Neuronal stem cell (in vitro differentiated cells): ENCODE measurements around the gene BMX.

Experiments used
- DNase-seq: peaks from one replicate; pipeline ENCODE4 v3.0.0-alpha.2; 2013; ENCODE audit warnings: low spot score
- H2AFZ ChIP-seq: one replicate; pipeline ENCODE4 v1.6.1; 2013; ENCODE audit warnings: mild to moderate bottlenecking, low read length, inconsistent platforms
- H2AK5ac ChIP-seq: 2 replicates; pipeline ENCODE4 v1.6.1; 2013; ENCODE audit warnings: low read depth, mild to moderate bottlenecking, inconsistent platforms, low read length, moderate library complexity, mixed read lengths
- H2BK120ac ChIP-seq: 2 replicates; pipeline ENCODE4 v1.6.1; 2013; ENCODE audit warnings: low read depth, mild to moderate bottlenecking, inconsistent platforms, low read length, moderate library complexity, mixed read lengths
- H2BK12ac ChIP-seq: one replicate; pipeline ENCODE4 v1.6.1; 2013; ENCODE audit warnings: low read length, inconsistent platforms
- H2BK15ac ChIP-seq: 2 replicates; pipeline ENCODE4 v1.6.1; 2013; ENCODE audit warnings: mild to moderate bottlenecking, low read length, inconsistent platforms, mixed read lengths
- H2BK5ac ChIP-seq: one replicate; pipeline ENCODE4 v1.6.1; 2013; ENCODE audit warnings: inconsistent platforms, mild to moderate bottlenecking, low read length, moderate library complexity
- H3K14ac ChIP-seq: one replicate; pipeline ENCODE4 v1.6.1; 2013; ENCODE audit warnings: low read length, inconsistent platforms
- H3K18ac ChIP-seq: 2 replicates; pipeline ENCODE4 v1.6.1; 2013; ENCODE audit warnings: low read length, inconsistent platforms
- H3K23ac ChIP-seq: 2 replicates; pipeline ENCODE4 v1.6.1; 2013; ENCODE audit warnings: low read depth, mild to moderate bottlenecking, mixed read lengths, low read length, inconsistent platforms; ENCODE audit not compliant: poor library complexity
- H3K27ac ChIP-seq: replicated peaks from 3 replicates; pipeline ENCODE4 v1.5.1; 2013; ENCODE audit warnings: low read length, inconsistent platforms
- H3K27me3 ChIP-seq, 3 experiments: 2 replicates each; pipeline ENCODE4 v1.6.1; 2013; ENCODE audit warnings: low read length in 3 of 3, mild to moderate bottlenecking in 2 of 3, inconsistent platforms in 1 of 3, low read depth in 1 of 3, mixed read lengths in 1 of 3, moderate library complexity in 1 of 3; ENCODE audit not compliant: control insufficient read depth in 3 of 3, insufficient read depth in 3 of 3
- H3K36me3 ChIP-seq, 2 donors: replicated peaks in 1 of 2; 2 replicates each; pipeline ENCODE4 v1.6.1; 2013; ENCODE audit warnings: low read length in 2 of 2; ENCODE audit not compliant: control insufficient read depth in 2 of 2, insufficient read depth in 2 of 2
- H3K4ac ChIP-seq: 2 replicates; pipeline ENCODE4 v1.6.1; 2013; ENCODE audit warnings: inconsistent platforms, mild to moderate bottlenecking, low read length, moderate library complexity
- H3K4me1 ChIP-seq, 2 donors: 1 replicate in 1 of 2; 2 replicates in 1 of 2; pipeline ENCODE4 v1.6.1; 2013; ENCODE audit warnings: low read length in 2 of 2, low read depth in 1 of 2; ENCODE audit not compliant: control insufficient read depth in 2 of 2, insufficient read depth in 1 of 2
- H3K4me2 ChIP-seq: one replicate; pipeline ENCODE4 v1.6.1; 2013; ENCODE audit warnings: mild to moderate bottlenecking, low read length, inconsistent platforms; ENCODE audit not compliant: insufficient read depth, poor library complexity, severe bottlenecking
- H3K4me3 ChIP-seq, 2 donors: 2 replicates each; pipeline ENCODE4 v1.5.1; 2013; ENCODE audit warnings: low read length in 2 of 2, mild to moderate bottlenecking in 2 of 2, inconsistent platforms in 1 of 2, moderate library complexity in 1 of 2
- H3K79me1 ChIP-seq: one replicate; pipeline ENCODE4 v1.6.1; 2013; ENCODE audit warnings: low read depth, mild to moderate bottlenecking, inconsistent platforms, low read length, moderate library complexity
- H3K9ac ChIP-seq: one replicate; pipeline ENCODE4 v1.6.1; 2013; ENCODE audit warnings: mild to moderate bottlenecking, low read depth, low read length, inconsistent platforms; ENCODE audit not compliant: poor library complexity
- H3K9me3 ChIP-seq, 2 donors: replicated peaks in 1 of 2; 2 replicates each; pipeline versions ENCODE3 to v1.6.1; 2013; ENCODE audit warnings: low read length in 2 of 2, mild to moderate bottlenecking in 2 of 2, inconsistent platforms in 1 of 2, low read depth in 1 of 2, mixed read lengths in 1 of 2, moderate library complexity in 1 of 2; ENCODE audit not compliant: control insufficient read depth in 2 of 2, insufficient read depth in 1 of 2
- H4K8ac ChIP-seq: one replicate; pipeline ENCODE4 v1.6.1; 2013; ENCODE audit warnings: low read depth, mild to moderate bottlenecking, inconsistent platforms, low read length, moderate library complexity
- H4K91ac ChIP-seq: one replicate; pipeline ENCODE4 v1.6.1; 2013; ENCODE audit warnings: low read length, low read depth, mild to moderate bottlenecking, inconsistent platforms; ENCODE audit not compliant: poor library complexity
- WGBS, 2 donors: extraction: QIAGEN DNeasy Blood & Tissue Kit; methylation state at CpG; one replicate each; pipeline ENCODE4 v1.1.7; 2013; ENCODE audit warnings: missing lambda C conversion rate in 2 of 2, mixed read lengths in 1 of 2; ENCODE audit not compliant: insufficient read length in 2 of 2, insufficient replicate concordance in 1 of 2; ENCODE audit errors: extremely low coverage in 2 of 2; 5-methylcytosine and 5-hydroxymethylcytosine counted together

Gene BMX

DNA sequence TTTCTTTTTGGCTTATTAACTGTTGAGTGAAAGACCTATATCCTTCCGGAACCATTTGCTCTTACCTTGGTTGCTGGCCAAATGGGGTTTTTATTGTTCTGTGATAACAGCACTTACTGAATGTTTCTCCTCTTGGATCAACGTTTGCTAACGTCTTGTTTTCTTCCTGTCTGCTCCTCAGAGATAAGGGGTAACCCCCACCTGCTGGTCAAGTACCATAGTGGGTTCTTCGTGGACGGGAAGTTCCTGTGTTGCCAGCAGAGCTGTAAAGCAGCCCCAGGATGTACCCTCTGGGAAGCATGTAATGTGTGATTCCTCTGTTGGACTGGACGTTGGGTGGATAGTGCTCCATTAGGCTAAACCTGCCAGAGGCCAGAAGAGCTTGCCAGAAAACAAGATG is 15.3 kb downstream of the BMX start:
- no peak overlapping the region for H3K18ac ChIP-seq
- H3K4me2 ChIP-seq: no peak overlapping the region
- no peak overlapping the region for H3K4ac ChIP-seq
- no peaks in the 10 kb centered on the region for H3K27me3 ChIP-seq
- no peak overlapping the region for H2BK15ac ChIP-seq
- no peaks in the 10 kb centered on the region for H3K79me1 ChIP-seq
- no CpG with 5 or more reads among the region's 6 CpGs for WGBS, 2 donors
- H3K9ac ChIP-seq: no peak overlapping the region
- no peak for DNase-seq
- H2BK120ac ChIP-seq: no peak overlapping the region
- no peak overlapping the region for H2BK12ac ChIP-seq
- no peak overlapping the region for H3K4me3 ChIP-seq
- H2AFZ ChIP-seq: peak overlapping the region; percentile 44
- H4K91ac ChIP-seq: no peak overlapping the region
- no peak overlapping the region for H4K8ac ChIP-seq
- H3K14ac ChIP-seq: no peak overlapping the region
- H2AK5ac ChIP-seq: no peak overlapping the region
- no peak overlapping the region for H3K23ac ChIP-seq
- peaks cover 0 to 11% of the 10 kb centered on the region in 2 donors for H3K4me1 ChIP-seq
- H3K9me3 ChIP-seq: no peaks in the 10 kb centered on the region
- H2BK5ac ChIP-seq: no peak overlapping the region
- H3K36me3 ChIP-seq: no peaks in the 10 kb centered on the region
- no peak overlapping the region for H3K27ac ChIP-seq

DNA sequence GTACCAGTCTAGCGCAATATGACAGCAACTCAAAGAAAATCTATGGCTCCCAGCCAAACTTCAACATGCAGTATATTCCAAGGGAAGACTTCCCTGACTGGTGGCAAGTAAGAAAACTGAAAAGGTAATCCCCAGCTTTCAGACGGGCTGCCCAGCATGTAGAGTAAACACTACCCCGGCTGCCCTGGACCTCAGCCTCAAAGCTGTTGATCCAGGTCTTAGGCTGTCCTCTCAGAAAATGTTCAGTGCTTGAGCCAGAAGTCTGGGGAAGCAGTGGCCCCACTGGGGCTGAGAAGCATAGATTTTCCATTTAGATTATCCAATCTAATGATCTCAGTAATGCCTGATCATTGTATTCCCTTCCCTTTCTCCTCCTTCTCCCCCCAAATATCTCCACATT is 21.9 kb downstream of the BMX start:
- Histone ChIP-seq H2BK15ac (no peak overlapping the region), H4K8ac (no peak overlapping the region), H3K27ac (no peak overlapping the region), H3K27me3 (no peaks in the 10 kb centered on the region), H2AK5ac (no peak overlapping the region), H3K4me3 (no peak overlapping the region), H3K36me3 (no peaks in the 10 kb centered on the region), H2AFZ (no peak overlapping the region), H3K4me1 (peaks cover 0 to 4% of the 10 kb centered on the region in 2 donors), H3K9ac (no peak overlapping the region), H2BK5ac (no peak overlapping the region), H2BK120ac (no peak overlapping the region), H3K4ac (no peak overlapping the region), H3K79me1 (no peaks in the 10 kb centered on the region), H3K4me2 (no peak overlapping the region), H3K9me3 (no peaks in the 10 kb centered on the region), H4K91ac (no peak overlapping the region), H3K23ac (no peak overlapping the region), H2BK12ac (no peak overlapping the region), H3K18ac (no peak overlapping the region), H3K14ac (no peak overlapping the region)
- no CpG with 5 or more reads among the region's 3 CpGs for WGBS, 2 donors
- DNase-seq: no peak

GRCh38 chrX:15523088-15523487 is 22.5 kb downstream of the BMX start:
- Histone ChIP-seq H2AFZ (no peak overlapping the region), H2AK5ac (no peak overlapping the region), H3K9me3 (no peaks in the 10 kb centered on the region), H3K36me3 (no peaks in the 10 kb centered on the region), H3K79me1 (no peaks in the 10 kb centered on the region), H3K27ac (no peak overlapping the region), H3K4me2 (no peak overlapping the region), H3K4me1 (peaks cover 0 to 4% of the 10 kb centered on the region in 2 donors), H3K18ac (no peak overlapping the region), H2BK5ac (no peak overlapping the region), H2BK12ac (no peak overlapping the region), H3K4me3 (no peak overlapping the region), H2BK120ac (no peak overlapping the region), H4K8ac (no peak overlapping the region), H3K4ac (no peak overlapping the region), H2BK15ac (no peak overlapping the region), H3K27me3 (no peaks in the 10 kb centered on the region), H3K23ac (no peak overlapping the region), H3K9ac (no peak overlapping the region), H4K91ac (no peak overlapping the region), H3K14ac (no peak overlapping the region)
- DNase-seq: no peak

DNA sequence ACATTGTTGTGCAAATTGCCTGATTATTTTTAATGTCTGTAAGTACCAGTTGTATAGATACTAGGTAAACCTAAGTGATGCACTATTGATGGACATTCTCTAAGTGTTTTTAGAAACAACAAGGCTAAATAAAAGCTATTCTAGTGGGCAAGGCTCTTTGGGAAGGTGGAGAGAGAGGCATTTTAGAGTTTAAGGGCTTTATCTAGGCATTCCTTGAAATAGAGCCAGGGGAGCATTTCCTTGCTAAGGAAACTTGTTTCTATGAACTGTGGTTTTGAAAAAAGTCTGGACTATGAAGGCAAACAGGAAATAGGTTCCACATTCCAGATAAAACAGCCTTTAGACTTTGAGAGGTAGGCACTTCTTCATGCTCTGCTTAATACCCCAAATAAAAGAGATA is 23.8 kb downstream of the BMX start:
- Histone ChIP-seq H2BK12ac (no peak overlapping the region), H3K18ac (no peak overlapping the region), H2AFZ (peak overlapping the region; percentile 13), H3K9ac (no peak overlapping the region), H3K4ac (no peak overlapping the region), H2BK5ac (no peak overlapping the region), H3K36me3 (no peaks in the 10 kb centered on the region), H3K27me3 (no peaks in the 10 kb centered on the region), H3K79me1 (no peaks in the 10 kb centered on the region), H4K8ac (no peak overlapping the region), H2BK15ac (no peak overlapping the region), H3K4me3 (no peak overlapping the region), H3K27ac (no peak overlapping the region), H2BK120ac (no peak overlapping the region), H3K4me2 (no peak overlapping the region), H3K9me3 (no peaks in the 10 kb centered on the region), H3K4me1 (peaks cover 0 to 4% of the 10 kb centered on the region in 2 donors), H4K91ac (no peak overlapping the region), H3K14ac (no peak overlapping the region), H2AK5ac (no peak overlapping the region), H3K23ac (no peak overlapping the region)
- no peak for DNase-seq
